Measurements from ENCODE around the gene SZT2.

Gene SZT2

GRCh38 chr1:43436371-43436770, 46.7 kb downstream of the SZT2 start:
- H3K36me3 ChIP-seq (ENCODE audit: control insufficient read depth, insufficient read depth, low read length), result peaks cover 13% of the 10 kb centered on the region
- H3K23ac ChIP-seq (ENCODE audit: low read length), result no peak overlapping the region
- no peaks in the 10 kb centered on the region for H3K79me1 ChIP-seq (ENCODE audit: low read length)
- no peak overlapping the region for H4K5ac ChIP-seq (ENCODE audit: low read length)
- no peaks in the 10 kb centered on the region for H3K79me2 ChIP-seq (ENCODE audit: control insufficient read depth, insufficient read depth, low read length)
- H3K27ac ChIP-seq (ENCODE audit: low read depth, low read length), result no peak overlapping the region
- H3K4me2 ChIP-seq (ENCODE audit: low read length), result no peak overlapping the region
- WGBS (ENCODE audit: extremely low coverage, insufficient coverage, low lambda C conversion rate), result no CpG with 5 or more reads among the region's 3 CpGs
- H4K8ac ChIP-seq (ENCODE audit: low read depth, low read length), result no peak overlapping the region
- no peak overlapping the region for H3K18ac ChIP-seq (ENCODE audit: low read length)
- no peak overlapping the region for H3K56ac ChIP-seq (ENCODE audit: low read length)
- no peak overlapping the region for H2BK120ac ChIP-seq (ENCODE audit: low read depth, low read length)
- H2BK15ac ChIP-seq (replicated peaks; ENCODE audit: low read depth), result no peak overlapping the region
- no peaks in the 10 kb centered on the region for H3K4me1 ChIP-seq (ENCODE audit: control insufficient read depth, low read depth, low read length)
- DNase-seq, result no peak
- no peaks in the 10 kb centered on the region for H3K27me3 ChIP-seq (ENCODE audit: insufficient read depth, low read length, poor library complexity)
- H3K4ac ChIP-seq (ENCODE audit: low read depth, low read length), result no peak overlapping the region
- H3K9ac ChIP-seq (ENCODE audit: low read length), result no peak overlapping the region
- no peak overlapping the region for H3K4me3 ChIP-seq (ENCODE audit: low read length)
- no peak overlapping the region for H2AK5ac ChIP-seq (ENCODE audit: low read length)
- H2BK5ac ChIP-seq (ENCODE audit: low read length), result no peak overlapping the region

- Histone ChIP-seq H3K79me2 (ENCODE audit: control insufficient read depth, insufficient read depth, low read length) (no peaks in the 10 kb centered on the region), H2BK5ac (ENCODE audit: low read length) (no peak overlapping the region), H3K36me3 (ENCODE audit: control insufficient read depth, insufficient read depth, low read length) (peaks cover 10% of the 10 kb centered on the region), H4K5ac (ENCODE audit: low read length) (no peak overlapping the region), H3K27ac (ENCODE audit: low read depth, low read length) (no peak overlapping the region), H2BK120ac (ENCODE audit: low read depth, low read length) (no peak overlapping the region), H3K23ac (ENCODE audit: low read length) (no peak overlapping the region), H3K9ac (ENCODE audit: low read length) (no peak overlapping the region), H2AK5ac (ENCODE audit: low read length) (no peak overlapping the region), H4K8ac (ENCODE audit: low read depth, low read length) (no peak overlapping the region), H3K4ac (ENCODE audit: low read depth, low read length) (no peak overlapping the region), H3K4me3 (ENCODE audit: low read length) (no peak overlapping the region), H2BK15ac (replicated peaks; ENCODE audit: low read depth) (no peak overlapping the region), H3K18ac (ENCODE audit: low read length) (no peak overlapping the region), H3K4me1 (ENCODE audit: control insufficient read depth, low read depth, low read length) (no peaks in the 10 kb centered on the region), H3K27me3 (ENCODE audit: insufficient read depth, low read length, poor library complexity) (no peaks in the 10 kb centered on the region), H3K56ac (ENCODE audit: low read length) (no peak overlapping the region), H3K4me2 (ENCODE audit: low read length) (no peak overlapping the region), H3K79me1 (ENCODE audit: low read length) (no peaks in the 10 kb centered on the region)
- WGBS (ENCODE audit: extremely low coverage, insufficient coverage, low lambda C conversion rate), result no CpG with 5 or more reads among the region's 20 CpGs
- DNase-seq, result no peak
Observed at GRCh38 chr1:43437031-43437973, 47.6 kb downstream of the SZT2 start.

- no peak for DNase-seq
- Histone ChIP-seq H2AK5ac (ENCODE audit: low read length) (no peak overlapping the region), H3K79me1 (ENCODE audit: low read length) (no peaks in the 10 kb centered on the region), H3K56ac (ENCODE audit: low read length) (no peak overlapping the region), H3K18ac (ENCODE audit: low read length) (no peak overlapping the region), H2BK15ac (replicated peaks; ENCODE audit: low read depth) (no peak overlapping the region), H3K4ac (ENCODE audit: low read depth, low read length) (no peak overlapping the region), H4K5ac (ENCODE audit: low read length) (no peak overlapping the region), H4K8ac (ENCODE audit: low read depth, low read length) (no peak overlapping the region), H2BK120ac (ENCODE audit: low read depth, low read length) (no peak overlapping the region), H3K4me2 (ENCODE audit: low read length) (no peak overlapping the region), H3K36me3 (ENCODE audit: control insufficient read depth, insufficient read depth, low read length) (peaks cover 6% of the 10 kb centered on the region), H3K23ac (ENCODE audit: low read length) (no peak overlapping the region), H3K4me1 (ENCODE audit: control insufficient read depth, low read depth, low read length) (no peaks in the 10 kb centered on the region), H3K27me3 (ENCODE audit: insufficient read depth, low read length, poor library complexity) (no peaks in the 10 kb centered on the region), H3K79me2 (ENCODE audit: control insufficient read depth, insufficient read depth, low read length) (no peaks in the 10 kb centered on the region), H3K9ac (ENCODE audit: low read length) (no peak overlapping the region), H3K27ac (ENCODE audit: low read depth, low read length) (no peak overlapping the region), H3K4me3 (ENCODE audit: low read length) (no peak overlapping the region), H2BK5ac (ENCODE audit: low read length) (no peak overlapping the region)
- no CpG with 5 or more reads among the region's 3 CpGs for WGBS (ENCODE audit: extremely low coverage, insufficient coverage, low lambda C conversion rate)
Observed at GRCh38 chr1:43438006-43438405, 48.3 kb downstream of the SZT2 start.

GRCh38 chr1:43438576-43438952, 48.9 kb downstream of the SZT2 start:
- Histone ChIP-seq H3K9ac (ENCODE audit: low read length) (no peak overlapping the region), H3K27me3 (ENCODE audit: insufficient read depth, low read length, poor library complexity) (no peaks in the 10 kb centered on the region), H3K56ac (ENCODE audit: low read length) (no peak overlapping the region), H3K18ac (ENCODE audit: low read length) (no peak overlapping the region), H3K36me3 (ENCODE audit: control insufficient read depth, insufficient read depth, low read length) (peaks cover 6% of the 10 kb centered on the region), H2BK5ac (ENCODE audit: low read length) (no peak overlapping the region), H2BK120ac (ENCODE audit: low read depth, low read length) (no peak overlapping the region), H3K23ac (ENCODE audit: low read length) (no peak overlapping the region), H3K4me1 (ENCODE audit: control insufficient read depth, low read depth, low read length) (no peaks in the 10 kb centered on the region), H4K8ac (ENCODE audit: low read depth, low read length) (no peak overlapping the region), H3K27ac (ENCODE audit: low read depth, low read length) (no peak overlapping the region), H3K4me3 (ENCODE audit: low read length) (no peak overlapping the region), H3K4ac (ENCODE audit: low read depth, low read length) (no peak overlapping the region), H3K4me2 (ENCODE audit: low read length) (no peak overlapping the region), H2BK15ac (replicated peaks; ENCODE audit: low read depth) (no peak overlapping the region), H3K79me1 (ENCODE audit: low read length) (no peaks in the 10 kb centered on the region), H3K79me2 (ENCODE audit: control insufficient read depth, insufficient read depth, low read length) (no peaks in the 10 kb centered on the region), H4K5ac (ENCODE audit: low read length) (no peak overlapping the region), H2AK5ac (ENCODE audit: low read length) (no peak overlapping the region)
- DNase-seq, result no peak
- no CpG with 5 or more reads among the region's 8 CpGs for WGBS (ENCODE audit: extremely low coverage, insufficient coverage, low lambda C conversion rate)

DNA sequence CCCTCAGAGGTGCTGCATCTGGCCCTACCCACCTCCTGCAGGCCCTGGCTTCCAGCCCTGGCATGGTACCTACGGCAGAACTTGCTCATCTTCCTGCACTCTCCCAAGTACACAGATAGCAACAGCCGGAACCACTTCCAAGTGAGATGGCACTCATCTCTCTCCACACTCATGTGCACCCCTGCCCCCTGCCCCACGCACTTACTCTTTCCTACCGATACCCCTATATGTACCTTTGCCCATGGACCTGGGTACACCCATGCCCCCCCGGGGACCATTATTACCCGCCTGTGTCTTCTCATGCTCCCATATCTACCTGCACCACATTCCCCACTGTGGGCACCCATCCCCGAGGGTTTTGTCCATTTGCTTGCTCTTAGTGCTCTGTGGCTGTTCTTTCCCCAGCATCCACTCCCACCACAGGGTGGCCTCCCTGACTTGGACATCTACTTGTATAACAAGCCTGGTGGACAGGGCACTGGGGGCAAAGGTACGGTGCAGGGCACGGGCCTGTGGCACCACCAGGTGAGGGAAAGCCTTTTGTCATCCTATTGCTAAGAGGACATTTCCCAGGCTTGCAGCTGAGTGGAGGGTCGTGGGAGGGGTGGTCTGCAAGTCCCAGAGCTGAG, 49.4 kb downstream of the SZT2 start:
- Histone ChIP-seq H3K4me2 (ENCODE audit: low read length) (no peak overlapping the region), H3K4ac (ENCODE audit: low read depth, low read length) (no peak overlapping the region), H2BK15ac (replicated peaks; ENCODE audit: low read depth) (no peak overlapping the region), H2BK5ac (ENCODE audit: low read length) (no peak overlapping the region), H3K36me3 (ENCODE audit: control insufficient read depth, insufficient read depth, low read length) (peaks cover 4% of the 10 kb centered on the region), H3K79me2 (ENCODE audit: control insufficient read depth, insufficient read depth, low read length) (no peaks in the 10 kb centered on the region), H2AK5ac (ENCODE audit: low read length) (no peak overlapping the region), H3K27me3 (ENCODE audit: insufficient read depth, low read length, poor library complexity) (no peaks in the 10 kb centered on the region), H3K4me3 (ENCODE audit: low read length) (no peak overlapping the region), H3K79me1 (ENCODE audit: low read length) (no peaks in the 10 kb centered on the region), H3K23ac (ENCODE audit: low read length) (no peak overlapping the region), H4K8ac (ENCODE audit: low read depth, low read length) (no peak overlapping the region), H3K56ac (ENCODE audit: low read length) (no peak overlapping the region), H4K5ac (ENCODE audit: low read length) (no peak overlapping the region), H3K9ac (ENCODE audit: low read length) (no peak overlapping the region), H3K4me1 (ENCODE audit: control insufficient read depth, low read depth, low read length) (no peaks in the 10 kb centered on the region), H3K27ac (ENCODE audit: low read depth, low read length) (no peak overlapping the region), H3K18ac (ENCODE audit: low read length) (no peak overlapping the region), H2BK120ac (ENCODE audit: low read depth, low read length) (no peak overlapping the region)
- no peak for DNase-seq
- whole genome bisulfite sequencing (ENCODE audit: extremely low coverage, insufficient coverage, low lambda C conversion rate), result no CpG with 5 or more reads among the region's 10 CpGs

All from mesendoderm (in vitro differentiated cells).